Fibroblast of lung (primary cell): Measurements from ENCODE around the gene CLIC4.

ENCODE experiments used
- EZH2 ChIP-seq: IDR thresholded peaks from 2 replicates; pipeline ENCODE4 v1.5.1; 2012; ENCODE audit warnings: low read length, control low read depth, mild to moderate bottlenecking; ENCODE audit errors: missing control alignments
- TF ChIP-seq, protein P1 (sequence below), 2 donors: IDR thresholded peaks in 1 of 2; conservative IDR thresholded peaks in 1 of 2; 1 replicate in 1 of 2; 2 replicates in 1 of 2; pipeline ENCODE4 v1.5.1; 2011 to 2012; ENCODE audit warnings: low read length in 2 of 2, control low read depth in 1 of 2, inconsistent platforms in 1 of 2, low read depth in 1 of 2, mild to moderate bottlenecking in 1 of 2

DNA sequence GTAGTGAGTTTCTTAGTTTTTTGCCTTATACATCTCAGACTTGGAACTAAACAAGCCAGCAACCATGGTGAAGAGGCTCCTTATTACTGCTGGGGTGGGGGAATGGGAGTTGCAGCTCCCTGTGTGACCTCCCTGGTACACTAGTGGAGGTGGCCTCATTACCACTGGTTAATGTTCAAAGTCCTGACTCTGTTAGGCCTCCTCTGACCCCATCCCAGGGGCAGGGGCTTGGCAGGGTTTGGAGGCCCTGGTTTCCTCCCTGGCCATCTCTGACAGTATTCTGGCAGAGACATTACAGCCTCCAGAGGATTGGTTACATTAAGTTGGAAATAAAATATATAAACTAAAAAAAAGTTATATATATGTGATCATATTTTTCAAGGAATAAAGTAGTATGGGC lies 45.2 kb downstream of the CLIC4 start:
- TF ChIP-seq, protein P1, sequence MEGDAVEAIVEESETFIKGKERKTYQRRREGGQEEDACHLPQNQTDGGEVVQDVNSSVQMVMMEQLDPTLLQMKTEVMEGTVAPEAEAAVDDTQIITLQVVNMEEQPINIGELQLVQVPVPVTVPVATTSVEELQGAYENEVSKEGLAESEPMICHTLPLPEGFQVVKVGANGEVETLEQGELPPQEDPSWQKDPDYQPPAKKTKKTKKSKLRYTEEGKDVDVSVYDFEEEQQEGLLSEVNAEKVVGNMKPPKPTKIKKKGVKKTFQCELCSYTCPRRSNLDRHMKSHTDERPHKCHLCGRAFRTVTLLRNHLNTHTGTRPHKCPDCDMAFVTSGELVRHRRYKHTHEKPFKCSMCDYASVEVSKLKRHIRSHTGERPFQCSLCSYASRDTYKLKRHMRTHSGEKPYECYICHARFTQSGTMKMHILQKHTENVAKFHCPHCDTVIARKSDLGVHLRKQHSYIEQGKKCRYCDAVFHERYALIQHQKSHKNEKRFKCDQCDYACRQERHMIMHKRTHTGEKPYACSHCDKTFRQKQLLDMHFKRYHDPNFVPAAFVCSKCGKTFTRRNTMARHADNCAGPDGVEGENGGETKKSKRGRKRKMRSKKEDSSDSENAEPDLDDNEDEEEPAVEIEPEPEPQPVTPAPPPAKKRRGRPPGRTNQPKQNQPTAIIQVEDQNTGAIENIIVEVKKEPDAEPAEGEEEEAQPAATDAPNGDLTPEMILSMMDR (conservative IDR thresholded peaks at IDR 0.05 in 1 of 2, IDR thresholded peaks at IDR 0.05 in 1 of 2; ENCODE audit: low read depth in 1 of 2, low read length in 2 of 2): no peak
- TF ChIP-seq EZH2: no peak
